Activated CD8-positive, alpha-beta memory T cell treated with anti-CD3 and anti-CD28 coated beads for 48 hours (primary cell): ENCODE results near the gene TRPM3.
"Not testable (repeated sequence)": the region's sequence is repeated elsewhere in the genome, so short reads cannot be mapped to it uniquely, and the experiment has no call there.

Experiments
- DNase-seq, 3 experiments: peaks; one replicate each; pipeline ENCODE4 v3.0.0-alpha.2; 2020; ENCODE audit warnings: low read depth in 2 of 3, low spot score in 2 of 3

The TRPM3 gene

DNA sequence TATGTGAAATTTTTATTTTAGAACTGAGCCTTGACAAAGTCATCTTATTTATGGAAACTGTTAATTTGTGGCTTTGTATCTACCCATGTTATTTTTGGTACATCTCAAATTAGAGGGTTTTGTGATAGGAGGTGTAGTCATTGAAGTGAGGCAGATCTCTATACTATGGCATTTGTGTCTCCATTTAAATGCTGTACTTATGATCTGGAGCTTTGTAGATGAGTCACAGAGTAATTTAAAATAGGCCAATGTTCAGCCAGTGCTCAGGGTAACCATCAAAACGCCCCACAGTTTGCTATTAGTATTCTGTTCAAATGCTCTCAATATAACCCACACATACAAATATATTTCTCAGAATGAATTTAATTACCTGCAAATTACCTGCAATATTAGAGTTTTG is 355.5 kb downstream of the TRPM3 start:
- DNase-seq, result no peak

GRCh38 chr9:70761139-70761670 is 360.2 kb downstream of the TRPM3 start:
- no peak for DNase-seq

GRCh38 chr9:70760228-70760627 is 361.2 kb downstream of the TRPM3 start:
- no peak for DNase-seq

GRCh38 chr9:70753311-70753710 is 368.1 kb downstream of the TRPM3 start:
- no peak for DNase-seq

DNA sequence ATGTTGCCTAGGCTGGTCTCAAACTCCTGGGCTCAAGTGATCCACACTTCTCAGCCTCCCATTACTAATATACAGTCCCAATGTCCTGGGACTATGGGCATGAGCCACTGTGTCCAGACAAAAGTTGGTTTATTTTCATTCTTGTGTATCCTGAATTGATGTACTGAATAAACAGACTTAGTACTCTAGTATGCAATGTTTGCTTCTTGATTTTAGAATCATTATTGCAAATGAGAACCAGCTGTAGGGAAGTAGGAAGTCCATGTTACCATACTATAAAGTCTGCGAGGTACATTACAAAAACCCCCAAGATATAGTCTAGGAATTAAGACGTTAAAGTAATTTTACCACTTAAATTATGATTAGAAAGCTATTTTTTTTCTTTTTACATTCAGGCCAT is 372.4 kb downstream of the TRPM3 start:
- DNase-seq, result no peak

DNA sequence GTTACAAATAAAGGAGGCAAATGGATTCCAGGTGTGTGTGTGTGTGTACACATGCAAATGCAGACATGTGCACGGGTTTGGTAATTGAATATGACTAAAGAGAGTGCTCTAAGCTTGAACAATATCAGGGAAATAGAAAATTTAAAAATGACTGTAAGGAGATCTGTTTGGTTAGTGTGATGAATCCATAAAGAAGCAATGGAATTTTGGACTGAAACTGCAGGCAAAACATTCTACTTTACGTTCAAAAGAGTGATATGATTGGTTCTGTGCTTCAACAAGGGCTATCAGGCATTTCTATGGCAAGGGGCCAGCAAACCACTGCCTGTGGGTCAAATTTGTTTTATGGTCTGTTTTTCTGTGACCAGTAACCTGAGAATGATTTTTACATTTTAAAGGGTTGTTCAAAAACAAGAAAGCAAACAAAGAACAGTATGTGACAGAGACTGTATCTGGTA is 374.1 kb downstream of the TRPM3 start:
- no peak for DNase-seq

- no peak for DNase-seq
Observed at GRCh38 chr9:70746760-70747159, 374.7 kb downstream of the TRPM3 start.

DNA sequence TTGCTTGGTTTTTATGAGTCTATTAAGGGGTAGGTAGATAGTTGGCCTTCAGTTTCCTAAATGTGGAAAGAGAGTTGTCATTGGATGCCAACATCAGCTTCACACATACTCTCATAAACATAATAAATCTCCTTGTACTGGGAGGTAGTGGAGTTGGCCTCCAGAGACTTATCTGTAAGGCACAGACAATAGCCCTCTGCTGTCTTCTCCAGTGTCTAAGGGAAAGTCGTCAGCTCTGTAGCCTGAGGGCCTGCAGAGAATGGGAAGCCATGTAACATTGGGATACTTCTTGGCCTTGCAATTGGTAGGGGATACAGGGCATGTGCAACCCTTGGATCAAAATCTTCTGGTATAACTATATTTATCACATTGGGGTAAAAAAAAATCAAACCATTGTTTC is 375.1 kb downstream of the TRPM3 start:
- no peak for DNase-seq

GRCh38 chr9:70724794-70725193 is 396.6 kb downstream of the TRPM3 start:
- not testable (repeated sequence) for DNase-seq

DNA sequence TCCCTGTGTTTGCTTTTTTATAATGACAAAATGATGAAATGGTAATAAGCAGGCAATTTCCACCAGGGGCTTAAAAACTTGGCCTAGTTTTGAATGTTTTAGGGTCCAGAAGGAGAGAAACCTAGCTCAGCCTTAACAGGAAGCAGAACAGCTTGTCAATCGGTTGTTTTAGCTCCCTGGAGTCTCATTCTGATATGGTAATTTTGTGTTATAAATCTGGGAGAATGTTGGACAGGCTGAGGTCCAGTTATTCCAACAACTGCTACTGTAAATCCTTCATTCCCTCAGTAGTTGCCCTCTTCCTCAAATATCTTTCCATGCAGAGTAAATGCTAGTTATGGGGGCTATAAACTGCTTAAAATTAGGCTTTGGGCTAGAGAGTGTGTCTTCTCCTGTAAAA is 397.4 kb downstream of the TRPM3 start:
- DNase-seq, result not testable (repeated sequence)

DNA sequence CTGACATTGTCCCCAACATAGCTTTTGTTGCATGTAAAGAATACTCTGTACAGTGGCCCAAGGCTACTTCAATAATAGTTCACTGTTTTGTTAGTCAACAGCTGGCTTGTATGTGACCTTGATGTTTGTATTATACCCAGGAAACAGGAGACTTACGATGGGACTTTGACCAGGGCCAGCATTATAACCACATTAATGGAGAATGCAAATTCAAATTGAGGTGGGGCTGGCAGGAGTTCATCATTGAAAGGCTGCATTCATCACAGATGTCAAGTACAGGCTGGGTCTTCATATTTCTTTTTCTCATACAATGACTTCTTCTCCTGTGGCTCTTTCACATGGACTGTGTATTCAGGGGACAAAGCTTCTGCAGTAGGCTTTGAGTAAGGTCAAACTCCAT is 414.6 kb downstream of the TRPM3 start:
- not testable (repeated sequence) for DNase-seq

DNA sequence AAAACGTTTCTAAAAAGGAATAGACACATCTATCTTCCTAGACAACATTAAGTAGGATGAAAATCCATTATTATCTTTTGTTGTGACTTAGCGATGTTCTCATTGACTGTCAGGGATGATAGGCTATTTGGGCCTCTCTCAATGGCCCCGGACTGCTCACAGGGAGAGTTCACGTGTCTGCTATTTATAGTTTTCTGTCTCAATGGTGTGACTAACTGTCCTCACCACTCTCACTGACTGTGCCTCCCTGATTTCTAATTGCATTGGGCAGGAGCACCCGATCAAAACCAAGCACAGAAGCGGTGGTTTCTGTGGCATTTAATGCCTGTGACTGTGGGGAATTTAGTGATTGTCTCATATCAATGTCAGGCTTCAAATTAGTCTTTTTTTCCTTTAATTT is 420.3 kb downstream of the TRPM3 start:
- no peak for DNase-seq

DNA sequence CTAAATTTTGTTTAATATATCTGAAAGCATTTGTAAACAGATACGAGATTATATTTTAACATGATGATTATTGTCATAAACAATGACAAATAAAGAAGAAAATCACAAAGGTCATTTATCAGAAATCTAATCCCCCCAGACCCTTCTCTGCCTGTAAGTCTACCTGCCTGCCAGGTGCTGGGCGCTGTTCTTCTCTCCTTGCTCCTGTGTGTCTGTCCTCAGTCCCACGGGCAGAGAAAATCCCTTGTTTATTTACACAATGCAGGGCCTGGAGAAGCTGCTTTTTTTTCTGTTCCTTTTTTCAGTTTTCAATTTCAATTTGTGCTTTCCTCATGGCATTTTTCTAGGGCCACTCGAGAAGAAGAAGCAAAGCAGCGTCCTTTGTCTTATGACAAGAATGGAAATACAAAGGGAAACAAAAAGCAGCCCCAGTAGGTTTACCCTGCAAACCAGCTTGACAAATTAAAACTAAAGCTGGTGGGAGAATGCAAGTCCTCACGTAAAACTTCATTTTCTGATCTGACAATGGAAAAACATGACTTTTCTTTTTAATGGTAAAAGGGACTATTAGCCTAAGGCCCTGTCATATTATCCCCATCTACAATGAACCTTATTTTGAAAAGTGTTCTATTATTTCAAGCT is 424.6 kb downstream of the TRPM3 start:
- DNase-seq, result no peak

DNA sequence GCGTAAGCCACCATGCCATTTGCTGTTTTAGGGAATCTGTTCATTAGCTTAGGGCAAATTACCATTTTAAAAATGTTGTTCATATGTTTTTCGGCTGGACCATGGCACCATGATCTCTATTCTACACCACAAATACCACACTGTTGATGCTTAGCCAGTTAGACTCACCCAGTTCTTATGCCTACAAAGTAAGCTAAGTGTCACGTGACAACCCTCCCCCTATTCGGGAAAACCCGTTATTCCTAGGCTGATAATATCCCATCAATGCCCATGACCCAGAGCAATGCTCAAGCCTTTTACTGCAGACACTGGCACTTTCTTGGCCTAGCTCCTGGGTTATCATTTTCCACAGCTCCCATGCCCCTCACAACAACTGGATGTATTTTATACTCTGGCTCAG is 426.7 kb downstream of the TRPM3 start:
- no peak for DNase-seq

DNA sequence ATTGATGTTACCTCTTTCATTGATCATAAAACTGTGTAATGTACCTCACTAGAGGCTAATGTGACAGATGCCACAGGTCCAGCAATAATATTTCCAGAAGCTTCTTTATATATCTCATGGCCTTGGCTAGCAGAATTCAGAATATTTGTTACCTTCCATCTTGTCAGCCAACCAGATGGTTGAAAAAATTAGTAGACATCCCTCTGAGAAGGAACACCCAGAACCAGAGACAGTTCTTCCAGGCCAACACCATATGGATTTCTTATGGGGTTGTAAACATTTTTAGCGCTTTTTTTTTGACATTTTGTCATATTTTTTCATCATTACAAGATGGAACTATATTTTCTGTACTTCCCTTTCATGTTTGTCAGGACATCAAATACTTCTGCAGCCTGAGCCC is 428.2 kb downstream of the TRPM3 start:
- no peak for DNase-seq

GRCh38 chr9:70692431-70692830 is 429.0 kb downstream of the TRPM3 start:
- no peak for DNase-seq

- DNase-seq, result no peak
Observed at GRCh38 chr9:70688704-70689103, 432.7 kb downstream of the TRPM3 start.

DNA sequence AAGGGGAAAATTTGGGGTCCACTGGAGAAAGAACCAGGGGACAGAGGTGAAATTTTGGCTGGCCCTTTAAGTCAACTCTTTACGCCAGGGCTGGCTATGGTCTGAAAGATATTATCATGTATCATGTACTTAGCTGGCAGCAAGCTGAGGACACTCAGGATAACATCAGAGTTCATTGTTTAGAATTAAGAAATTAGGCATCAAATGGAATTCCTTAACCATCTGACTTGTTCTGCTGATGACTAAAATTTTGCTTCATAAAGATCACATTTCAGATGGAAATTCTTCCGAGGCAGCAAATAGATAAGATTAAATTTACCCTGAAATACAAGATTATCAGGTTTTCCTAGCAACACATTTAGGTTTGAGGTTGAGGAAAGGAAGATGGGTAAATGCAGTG is 437.6 kb downstream of the TRPM3 start:
- DNase-seq, result no peak

DNA sequence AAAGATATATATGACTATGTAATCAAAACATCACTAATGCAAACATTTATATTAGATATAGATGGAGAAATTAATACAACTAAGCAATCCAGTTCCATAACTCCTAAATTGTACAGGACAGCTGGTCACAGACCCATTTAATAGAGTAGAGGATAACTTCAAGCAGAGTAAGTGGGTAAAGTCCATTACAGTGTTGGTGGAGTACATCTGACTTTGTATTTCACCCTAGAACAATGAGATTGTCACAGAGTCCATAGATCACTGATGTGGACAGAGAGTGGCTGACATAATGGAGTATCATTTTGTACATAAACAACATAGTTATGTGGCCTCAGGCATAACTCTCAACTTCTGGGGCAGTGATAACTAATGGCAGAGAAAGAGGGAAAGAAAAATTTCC is 439.1 kb downstream of the TRPM3 start:
- no peak for DNase-seq

GRCh38 chr9:70679845-70680244 is 441.6 kb downstream of the TRPM3 start:
- no peak for DNase-seq

DNA sequence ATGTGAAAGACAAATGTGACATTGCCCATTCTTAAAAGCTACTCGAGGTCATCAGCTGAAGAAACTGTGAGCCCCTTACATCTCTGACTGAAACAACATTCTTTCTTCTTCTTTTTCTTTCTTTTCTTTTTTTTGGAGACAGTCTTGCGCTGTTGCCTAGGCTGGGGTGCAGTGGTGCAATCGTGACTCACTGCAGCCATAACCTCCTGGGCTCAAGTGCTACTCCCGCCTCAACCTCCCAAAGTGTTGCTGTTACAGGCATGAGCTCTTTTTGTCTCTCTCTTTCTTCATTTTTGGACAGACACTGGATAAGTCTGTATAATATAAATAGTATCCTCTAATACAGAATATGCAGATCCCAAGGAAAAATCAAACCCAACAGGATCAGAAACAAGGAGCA is 443.3 kb downstream of the TRPM3 start:
- no peak for DNase-seq

GRCh38 chr9:70677055-70677735 is 444.2 kb downstream of the TRPM3 start:
- no peak for DNase-seq

DNA sequence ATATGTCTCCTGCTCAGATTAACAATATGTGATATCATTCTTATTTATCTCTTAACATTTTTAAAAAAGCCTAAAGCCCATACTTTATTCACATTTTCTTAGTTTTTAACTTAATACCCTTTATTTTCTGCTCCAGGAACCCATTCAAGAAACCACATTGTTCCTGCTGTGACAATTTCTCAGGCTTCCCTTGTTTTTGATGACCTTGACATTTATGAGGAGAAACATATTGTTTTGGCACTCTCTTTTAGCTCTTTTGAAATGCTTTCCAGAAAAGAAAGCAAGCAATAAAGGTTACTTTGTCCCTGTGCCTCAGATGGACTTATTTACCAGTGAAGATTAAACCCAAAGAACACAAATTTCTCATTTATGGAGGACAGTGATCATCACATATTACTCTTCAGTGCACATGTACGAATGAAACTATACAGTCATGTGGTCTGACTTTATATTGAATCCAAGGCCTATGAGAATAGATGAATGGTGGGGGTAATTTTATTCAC is 445.5 kb downstream of the TRPM3 start:
- DNase-seq, result no peak
